ENCODE results near the gene UFL1. TPM values are rescaled to one million over a fixed set of nuclear protein-coding genes. Genes with fewer than 3 reads are reported as not detected.
"Not testable (repeated sequence)": the region's sequence is repeated elsewhere in the genome, so short reads cannot be mapped to it uniquely, and the experiment has no call there.

UFL1 gene
- polyA plus RNA-seq (2011; rRNA removed): 12.9 and 15.3 TPM in 2 replicates
- 5.0 and 10.1 TPM in 2 replicates for polyA minus RNA-seq (2011; rRNA and poly(A)+ RNA removed)

DNA sequence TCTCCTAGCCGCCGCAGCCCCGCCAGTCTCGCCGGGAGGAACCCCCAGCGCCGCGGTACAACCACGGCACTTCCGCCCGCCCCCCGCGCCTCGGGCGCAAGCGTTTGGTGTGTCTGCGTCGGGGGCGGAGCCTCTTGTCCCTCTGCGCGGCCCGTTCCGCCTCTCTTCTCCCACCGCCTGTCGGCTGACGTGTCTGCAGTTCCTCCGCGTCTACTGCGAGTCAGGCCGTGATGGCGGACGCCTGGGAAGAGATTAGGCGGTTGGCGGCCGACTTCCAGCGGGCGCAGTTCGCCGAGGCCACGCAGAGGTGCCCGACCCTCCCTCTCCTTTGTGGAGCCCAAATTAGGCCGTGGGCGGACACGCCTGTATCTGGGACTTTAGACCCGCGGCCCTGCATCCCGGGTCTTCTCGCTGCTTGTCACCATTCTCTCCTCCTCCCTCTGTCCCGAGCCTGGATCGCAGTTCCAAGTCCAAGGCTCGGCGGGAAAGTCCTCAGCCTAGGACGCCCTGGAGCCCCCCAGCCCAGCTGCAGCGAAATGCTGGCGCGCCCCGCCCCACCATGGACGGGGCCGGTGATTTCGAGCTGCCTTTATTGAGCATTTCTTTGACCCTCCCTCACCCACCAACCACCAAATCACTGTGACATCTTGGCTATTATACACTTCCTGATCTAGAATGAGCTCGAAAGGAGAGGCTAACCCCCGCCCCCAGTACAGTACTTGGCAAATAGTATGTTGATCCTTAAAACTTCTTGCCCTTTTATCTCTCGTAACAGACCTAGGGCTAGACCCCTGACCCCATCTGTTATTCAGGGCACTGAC is at the start of gene UFL1:
Gene UFL1 (plus strand): TSS at position 163 of the 821 bp plus-strand sequence. CDS start 68 bp downstream, at position 231.
- Histone ChIP-seq H3K27ac (ENCODE audit: low read depth, low read length) (peak within 1 kb of the TSS; percentile 93), H3K27me3 (ENCODE audit: control insufficient read depth, insufficient read depth, low read length) (no peaks in the 10 kb centered on the region), H3K4me3 (ENCODE audit: low read depth, low read length) (peak within 1 kb of the TSS; percentile 85), H3K9me3 (ENCODE audit: control insufficient read depth, insufficient read depth, low read length) (no peaks in the 10 kb centered on the region)
- DNase-seq (ENCODE audit: low read depth, low spot score): peak; percentile 68
- CTCF ChIA-PET: interaction anchor here (1.0 kb wide), 1 partner anchor 21 kb away, joined by 3 read pairs; no protein-coding TSS in a partner anchor
- TF ChIP-seq, protein P1, sequence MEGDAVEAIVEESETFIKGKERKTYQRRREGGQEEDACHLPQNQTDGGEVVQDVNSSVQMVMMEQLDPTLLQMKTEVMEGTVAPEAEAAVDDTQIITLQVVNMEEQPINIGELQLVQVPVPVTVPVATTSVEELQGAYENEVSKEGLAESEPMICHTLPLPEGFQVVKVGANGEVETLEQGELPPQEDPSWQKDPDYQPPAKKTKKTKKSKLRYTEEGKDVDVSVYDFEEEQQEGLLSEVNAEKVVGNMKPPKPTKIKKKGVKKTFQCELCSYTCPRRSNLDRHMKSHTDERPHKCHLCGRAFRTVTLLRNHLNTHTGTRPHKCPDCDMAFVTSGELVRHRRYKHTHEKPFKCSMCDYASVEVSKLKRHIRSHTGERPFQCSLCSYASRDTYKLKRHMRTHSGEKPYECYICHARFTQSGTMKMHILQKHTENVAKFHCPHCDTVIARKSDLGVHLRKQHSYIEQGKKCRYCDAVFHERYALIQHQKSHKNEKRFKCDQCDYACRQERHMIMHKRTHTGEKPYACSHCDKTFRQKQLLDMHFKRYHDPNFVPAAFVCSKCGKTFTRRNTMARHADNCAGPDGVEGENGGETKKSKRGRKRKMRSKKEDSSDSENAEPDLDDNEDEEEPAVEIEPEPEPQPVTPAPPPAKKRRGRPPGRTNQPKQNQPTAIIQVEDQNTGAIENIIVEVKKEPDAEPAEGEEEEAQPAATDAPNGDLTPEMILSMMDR (IDR thresholded peaks at IDR 0.05; ENCODE audit: low read depth, low read length): no peak
- POLR2A ChIA-PET: no interaction called here

GRCh38 chr6:96472291-96472690 is 49.3 kb upstream of the UFL1 start:
- H3K4me3 ChIP-seq (ENCODE audit: low read depth, low read length); CTCF ChIA-PET; DNase-seq (ENCODE audit: low read depth, low spot score); H3K27ac ChIP-seq (ENCODE audit: low read depth, low read length); H3K27me3 ChIP-seq (ENCODE audit: control insufficient read depth, insufficient read depth, low read length); H3K9me3 ChIP-seq (ENCODE audit: control insufficient read depth, insufficient read depth, low read length); POLR2A ChIA-PET: not testable (repeated sequence)

GRCh38 chr6:96478695-96479094 is 42.9 kb upstream of the UFL1 start:
- TF ChIP-seq, protein P1 (IDR thresholded peaks at IDR 0.05; ENCODE audit: low read depth, low read length): no peak
- H3K4me3 ChIP-seq (ENCODE audit: low read depth, low read length): no peak overlapping the region
- POLR2A ChIA-PET: no interaction called here
- CTCF ChIA-PET: no interaction called here
- DNase-seq (ENCODE audit: low read depth, low spot score): no peak
- no peak overlapping the region for H3K27ac ChIP-seq (ENCODE audit: low read depth, low read length)
- no peaks in the 10 kb centered on the region for H3K27me3 ChIP-seq (ENCODE audit: control insufficient read depth, insufficient read depth, low read length)
- H3K9me3 ChIP-seq (ENCODE audit: control insufficient read depth, insufficient read depth, low read length): peaks cover 10% of the 10 kb centered on the region

DNA sequence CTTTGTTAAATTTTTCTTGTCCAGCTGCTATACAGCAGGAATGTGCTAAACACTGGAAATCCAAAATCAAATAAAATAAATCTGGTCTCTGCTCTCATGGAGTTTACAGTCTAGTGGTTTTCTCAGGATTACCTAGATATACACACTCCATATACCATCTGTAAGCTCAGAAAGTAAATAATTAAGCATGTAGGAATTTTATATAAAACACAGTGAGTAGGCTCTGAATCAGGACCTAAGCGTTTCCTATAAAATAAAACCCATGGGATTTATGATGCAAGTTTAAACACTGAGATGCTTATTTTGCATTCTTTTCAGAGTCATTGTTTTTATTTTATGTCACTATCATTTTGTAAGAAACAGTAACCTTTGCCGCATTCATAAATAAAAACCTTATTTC is 29.7 kb upstream of the UFL1 start:
- Histone ChIP-seq H3K27ac (ENCODE audit: low read depth, low read length) (no peak overlapping the region), H3K9me3 (ENCODE audit: control insufficient read depth, insufficient read depth, low read length) (no peaks in the 10 kb centered on the region; the same call in 1 of the 2 replicates), H3K4me3 (ENCODE audit: low read depth, low read length) (no peak overlapping the region), H3K27me3 (ENCODE audit: control insufficient read depth, insufficient read depth, low read length) (no peaks in the 10 kb centered on the region)
- POLR2A ChIA-PET: no interaction called here
- CTCF ChIA-PET: no interaction called here
- TF ChIP-seq, protein P1 (IDR thresholded peaks at IDR 0.05; ENCODE audit: low read depth, low read length): no peak
- no peak for DNase-seq (ENCODE audit: low read depth, low spot score)

GRCh38 chr6:96499781-96500180 is 21.8 kb upstream of the UFL1 start:
- TF ChIP-seq, protein P1 (IDR thresholded peaks at IDR 0.05; ENCODE audit: low read depth, low read length): no peak
- no peak for DNase-seq (ENCODE audit: low read depth, low spot score)
- Histone ChIP-seq H3K4me3 (ENCODE audit: low read depth, low read length) (no peak overlapping the region), H3K27me3 (ENCODE audit: control insufficient read depth, insufficient read depth, low read length) (no peaks in the 10 kb centered on the region), H3K9me3 (ENCODE audit: control insufficient read depth, insufficient read depth, low read length) (peaks cover 5% of the 10 kb centered on the region; the same call in 1 of the 2 replicates), H3K27ac (ENCODE audit: low read depth, low read length) (no peak overlapping the region)
- ChIA-PET POLR2A (no interaction called here), CTCF (no interaction called here)
